ENCODE measurements around the gene MPDZ.

The MPDZ gene

GRCh38 chr9:13083366-13083765 is 196.1 kb downstream of the MPDZ start:
- peak overlapping the region; percentile 86 for H3K27ac ChIP-seq (ENCODE audit: low read depth, low read length)
- no peak overlapping the region for H3K4ac ChIP-seq (ENCODE audit: low read depth, low read length)
- H3K23ac ChIP-seq (ENCODE audit: low read length): no peak overlapping the region
- H3K79me1 ChIP-seq (ENCODE audit: low read length): peaks cover 12% of the 10 kb centered on the region
- H2BK5ac ChIP-seq (ENCODE audit: low read depth, low read length, poor library complexity): peak overlapping the region; percentile 94
- H3K36me3 ChIP-seq (ENCODE audit: control insufficient read depth in 1 of 2, insufficient read depth in 2 of 2, low read length in 2 of 2): no peaks in the 10 kb centered on the region
- no peak overlapping the region for H3K4me3 ChIP-seq (ENCODE audit: low read depth, low read length)
- no peak overlapping the region for H2BK12ac ChIP-seq (ENCODE audit: low read length)
- no peak overlapping the region for H4K91ac ChIP-seq (ENCODE audit: low read depth, low read length)
- no peak overlapping the region for H4K12ac ChIP-seq (ENCODE audit: low read depth, low read length)
- no peaks in the 10 kb centered on the region for H3K9me3 ChIP-seq (ENCODE audit: insufficient read depth, low read depth, low read length)
- no peak overlapping the region for H3K9ac ChIP-seq (ENCODE audit: low read length)
- peak overlapping the region; percentile 21 for H3K4me2 ChIP-seq (ENCODE audit: low read length)
- H3K27me3 ChIP-seq (ENCODE audit: insufficient read depth, low read length): no peaks in the 10 kb centered on the region
- DNase-seq: no peak
- H3K4me1 ChIP-seq (ENCODE audit: control insufficient read depth in 1 of 2, insufficient read depth in 2 of 2, low read length in 2 of 2): peaks cover 0 to 2% of the 10 kb centered on the region in 2 experiments
- no peaks in the 10 kb centered on the region for H3K79me2 ChIP-seq (ENCODE audit: control insufficient read depth, insufficient read depth, low read length, poor library complexity)
- no peak overlapping the region for H4K8ac ChIP-seq (ENCODE audit: low read depth, low read length)
- no CpG with 5 or more reads among the region's 2 CpGs for WGBS (ENCODE audit: extremely low coverage, insufficient coverage, insufficient read length)
- H2BK120ac ChIP-seq (ENCODE audit: insufficient read depth, low read length, poor library complexity): no peak overlapping the region
- no peak overlapping the region for H3K18ac ChIP-seq (ENCODE audit: low read length)
- H2AFZ ChIP-seq (ENCODE audit: insufficient read depth, low read length, poor library complexity): no peak overlapping the region
- H3K14ac ChIP-seq (ENCODE audit: low read length): no peak overlapping the region
- H2AK5ac ChIP-seq (ENCODE audit: low read length): no peak overlapping the region

- Histone ChIP-seq H3K4me2 (ENCODE audit: low read length) (no peak overlapping the region), H3K27ac (ENCODE audit: low read depth, low read length) (peak overlapping the region; percentile 21), H3K9me3 (ENCODE audit: insufficient read depth, low read depth, low read length) (no peaks in the 10 kb centered on the region), H2BK5ac (ENCODE audit: low read depth, low read length, poor library complexity) (no peak overlapping the region), H3K18ac (ENCODE audit: low read length) (no peak overlapping the region), H4K8ac (ENCODE audit: low read depth, low read length) (no peak overlapping the region), H2AK5ac (ENCODE audit: low read length) (no peak overlapping the region), H2BK12ac (ENCODE audit: low read length) (no peak overlapping the region), H3K9ac (ENCODE audit: low read length) (no peak overlapping the region), H2AFZ (ENCODE audit: insufficient read depth, low read length, poor library complexity) (no peak overlapping the region), H3K36me3 (ENCODE audit: control insufficient read depth in 1 of 2, insufficient read depth in 2 of 2, low read length in 2 of 2) (no peaks in the 10 kb centered on the region), H3K4me3 (ENCODE audit: low read depth, low read length) (no peak overlapping the region), H3K79me2 (ENCODE audit: control insufficient read depth, insufficient read depth, low read length, poor library complexity) (no peaks in the 10 kb centered on the region), H4K12ac (ENCODE audit: low read depth, low read length) (no peak overlapping the region), H3K4me1 (ENCODE audit: control insufficient read depth in 1 of 2, insufficient read depth in 2 of 2, low read length in 2 of 2) (peaks cover 0 to 2% of the 10 kb centered on the region in 2 experiments), H3K27me3 (ENCODE audit: insufficient read depth, low read length) (no peaks in the 10 kb centered on the region), H3K14ac (ENCODE audit: low read length) (no peak overlapping the region), H3K4ac (ENCODE audit: low read depth, low read length) (no peak overlapping the region), H4K91ac (ENCODE audit: low read depth, low read length) (no peak overlapping the region), H2BK120ac (ENCODE audit: insufficient read depth, low read length, poor library complexity) (no peak overlapping the region), H3K79me1 (ENCODE audit: low read length) (peaks cover 12% of the 10 kb centered on the region), H3K23ac (ENCODE audit: low read length) (no peak overlapping the region)
- peak in 1 of 2 donors; percentile 60 for DNase-seq
- WGBS (ENCODE audit: extremely low coverage, insufficient coverage, insufficient read length): no CpG with 5 or more reads among the region's 2 CpGs
Measured at GRCh38 chr9:13082796-13083195, 196.7 kb downstream of the MPDZ start.

- H4K91ac ChIP-seq (ENCODE audit: low read depth, low read length): no peak overlapping the region
- no peak overlapping the region for H2AFZ ChIP-seq (ENCODE audit: insufficient read depth, low read length, poor library complexity)
- H2AK5ac ChIP-seq (ENCODE audit: low read length): no peak overlapping the region
- no peaks in the 10 kb centered on the region for H3K79me2 ChIP-seq (ENCODE audit: control insufficient read depth, insufficient read depth, low read length, poor library complexity)
- H3K4ac ChIP-seq (ENCODE audit: low read depth, low read length): no peak overlapping the region
- no peaks in the 10 kb centered on the region for H3K36me3 ChIP-seq (ENCODE audit: control insufficient read depth in 1 of 2, insufficient read depth in 2 of 2, low read length in 2 of 2)
- H3K9ac ChIP-seq (ENCODE audit: low read length): no peak overlapping the region
- H2BK5ac ChIP-seq (ENCODE audit: low read depth, low read length, poor library complexity): no peak overlapping the region
- no peak overlapping the region for H3K23ac ChIP-seq (ENCODE audit: low read length)
- no peak overlapping the region for H2BK12ac ChIP-seq (ENCODE audit: low read length)
- no peak overlapping the region for H3K4me2 ChIP-seq (ENCODE audit: low read length)
- H3K79me1 ChIP-seq (ENCODE audit: low read length): peaks cover 2% of the 10 kb centered on the region
- no peak overlapping the region for H3K18ac ChIP-seq (ENCODE audit: low read length)
- no peak overlapping the region for H3K4me3 ChIP-seq (ENCODE audit: low read depth, low read length)
- no peak overlapping the region for H2BK120ac ChIP-seq (ENCODE audit: insufficient read depth, low read length, poor library complexity)
- peak in 1 of 2 donors; percentile 60 for DNase-seq
- H4K8ac ChIP-seq (ENCODE audit: low read depth, low read length): no peak overlapping the region
- H3K27ac ChIP-seq (ENCODE audit: low read depth, low read length): no peak overlapping the region
- H3K4me1 ChIP-seq (ENCODE audit: control insufficient read depth in 1 of 2, insufficient read depth in 2 of 2, low read length in 2 of 2): no peaks in the 10 kb centered on the region
- H3K9me3 ChIP-seq (ENCODE audit: insufficient read depth, low read depth, low read length): no peaks in the 10 kb centered on the region
- no peak overlapping the region for H3K14ac ChIP-seq (ENCODE audit: low read length)
- no peak overlapping the region for H4K12ac ChIP-seq (ENCODE audit: low read depth, low read length)
- H3K27me3 ChIP-seq (ENCODE audit: insufficient read depth, low read length): no peaks in the 10 kb centered on the region
- WGBS (ENCODE audit: extremely low coverage, insufficient coverage, insufficient read length): no CpG with 5 or more reads among the region's 1 CpG
Measured at GRCh38 chr9:13078164-13078563, 201.3 kb downstream of the MPDZ start.

GRCh38 chr9:13076616-13077015 is 202.9 kb downstream of the MPDZ start:
- no peaks in the 10 kb centered on the region for H3K36me3 ChIP-seq (ENCODE audit: control insufficient read depth in 1 of 2, insufficient read depth in 2 of 2, low read length in 2 of 2)
- no peak overlapping the region for H3K27ac ChIP-seq (ENCODE audit: low read depth, low read length)
- no peak overlapping the region for H2AFZ ChIP-seq (ENCODE audit: insufficient read depth, low read length, poor library complexity)
- no peaks in the 10 kb centered on the region for H3K9me3 ChIP-seq (ENCODE audit: insufficient read depth, low read depth, low read length)
- no peaks in the 10 kb centered on the region for H3K27me3 ChIP-seq (ENCODE audit: insufficient read depth, low read length)
- H4K12ac ChIP-seq (ENCODE audit: low read depth, low read length): no peak overlapping the region
- no peak overlapping the region for H2BK5ac ChIP-seq (ENCODE audit: low read depth, low read length, poor library complexity)
- no peak overlapping the region for H3K23ac ChIP-seq (ENCODE audit: low read length)
- H2AK5ac ChIP-seq (ENCODE audit: low read length): no peak overlapping the region
- no peaks in the 10 kb centered on the region for H3K79me2 ChIP-seq (ENCODE audit: control insufficient read depth, insufficient read depth, low read length, poor library complexity)
- H4K8ac ChIP-seq (ENCODE audit: low read depth, low read length): no peak overlapping the region
- no peak overlapping the region for H4K91ac ChIP-seq (ENCODE audit: low read depth, low read length)
- H3K18ac ChIP-seq (ENCODE audit: low read length): no peak overlapping the region
- no peak overlapping the region for H3K4me3 ChIP-seq (ENCODE audit: low read depth, low read length)
- DNase-seq: no peak
- no peak overlapping the region for H3K9ac ChIP-seq (ENCODE audit: low read length)
- no peak overlapping the region for H2BK120ac ChIP-seq (ENCODE audit: insufficient read depth, low read length, poor library complexity)
- no peaks in the 10 kb centered on the region for H3K79me1 ChIP-seq (ENCODE audit: low read length)
- no peak overlapping the region for H3K14ac ChIP-seq (ENCODE audit: low read length)
- no peak overlapping the region for H3K4ac ChIP-seq (ENCODE audit: low read depth, low read length)
- no peaks in the 10 kb centered on the region for H3K4me1 ChIP-seq (ENCODE audit: control insufficient read depth in 1 of 2, insufficient read depth in 2 of 2, low read length in 2 of 2)
- H3K4me2 ChIP-seq (ENCODE audit: low read length): no peak overlapping the region
- H2BK12ac ChIP-seq (ENCODE audit: low read length): no peak overlapping the region

Data from trophoblast cell (in vitro differentiated cells and primary cell).